OCI-LY3 (cell line): ENCODE data around the gene CLPSL1.

Experiments used
- CTCF ChIP-seq: fragments of 200-600, 300-600 bp; sonication (generic); IDR thresholded peaks from 2 replicates; pipeline ENCODE4 v1.5.1; 2014; ENCODE audit warnings: antibody characterized with exemption, low read length, low read depth
- EZH2phosphoT487 ChIP-seq: fragments of 200-600 bp; shearing (Covaris generic); IDR thresholded peaks from 2 replicates; pipeline ENCODE4 v1.6.1; 2018; ENCODE audit warnings: antibody characterized with exemption, mixed run types, low read depth

- TF ChIP-seq CTCF, result no peak
- TF ChIP-seq EZH2phosphoT487, result no peak
Observed at GRCh38 chr6:35774116-35774794, 6.6 kb upstream of the CLPSL1 start.
